ENCODE measurements around the gene OLIG2. TPM values are rescaled to one million over a fixed set of nuclear protein-coding genes. Genes with fewer than 3 reads are reported as not detected.

The OLIG2 gene
- total and polyA plus RNA-seq, 2 of the 13 experiments (the other 11 are each of a cell fraction or from before 2014, with no cell fraction given) = not detected

GRCh38 chr21:32990666-32991065, 35.1 kb upstream of the OLIG2 start:
- no peak for ATAC-seq
- Histone ChIP-seq H3K4me2 (ENCODE audit: low read depth, low read length) (no peak overlapping the region), H4K20me1 (ENCODE audit: insufficient read depth, low read length) (no peaks in the 10 kb centered on the region), H2AFZ (ENCODE audit: low read length) (no peak overlapping the region), H3K27ac (ENCODE audit: extremely low read length, insufficient read depth, low read length) (no peak overlapping the region), H3K9me3 (ENCODE audit: low read length) (no peaks in the 10 kb centered on the region), H3K36me3 (replicated peaks in 1 of 2; ENCODE audit: control insufficient read depth in 1 of 2, insufficient read depth in 2 of 2, low read length in 2 of 2) (no peaks in the 10 kb centered on the region), H3K4me1 (ENCODE audit: insufficient read depth, low read length) (no peaks in the 10 kb centered on the region), H3K9ac (ENCODE audit: insufficient read depth, low read depth, low read length) (no peak overlapping the region), H3K4me3 (replicated peaks in 1 of 3; ENCODE audit: insufficient read depth in 1 of 3, low read depth in 2 of 3, low read length in 3 of 3) (no peak overlapping the region), H3K79me2 (ENCODE audit: insufficient read depth, low read length) (no peaks in the 10 kb centered on the region), H3K27me3 (ENCODE audit: control insufficient read depth in 1 of 2, insufficient read depth in 2 of 2, low read length in 2 of 2) (0 out of 5 replicates have a peak, but pooled peaks cover 0 to 19% of the 10 kb centered on the region in 2 experiments)
- WGBS (ENCODE audit: low lambda C conversion rate) = 0% methylated on average over 1 of the region's 6 CpGs
- FAIRE-seq = no peak
- DNase-seq (ENCODE audit: low spot score) = no peak
- ChIA-PET CTCF (ENCODE audit: low intra/inter-chr PET ratio, low total read pairs) (no interaction called here), POLR2A (no interaction called here)
- intact Hi-C loops (cut with micrococcal nuclease; ENCODE audit: unreplicated experiment) = no loop called here
- BruUV-seq (replicated peaks) = no TSS peak
- TF ChIP-seq, protein P1, sequence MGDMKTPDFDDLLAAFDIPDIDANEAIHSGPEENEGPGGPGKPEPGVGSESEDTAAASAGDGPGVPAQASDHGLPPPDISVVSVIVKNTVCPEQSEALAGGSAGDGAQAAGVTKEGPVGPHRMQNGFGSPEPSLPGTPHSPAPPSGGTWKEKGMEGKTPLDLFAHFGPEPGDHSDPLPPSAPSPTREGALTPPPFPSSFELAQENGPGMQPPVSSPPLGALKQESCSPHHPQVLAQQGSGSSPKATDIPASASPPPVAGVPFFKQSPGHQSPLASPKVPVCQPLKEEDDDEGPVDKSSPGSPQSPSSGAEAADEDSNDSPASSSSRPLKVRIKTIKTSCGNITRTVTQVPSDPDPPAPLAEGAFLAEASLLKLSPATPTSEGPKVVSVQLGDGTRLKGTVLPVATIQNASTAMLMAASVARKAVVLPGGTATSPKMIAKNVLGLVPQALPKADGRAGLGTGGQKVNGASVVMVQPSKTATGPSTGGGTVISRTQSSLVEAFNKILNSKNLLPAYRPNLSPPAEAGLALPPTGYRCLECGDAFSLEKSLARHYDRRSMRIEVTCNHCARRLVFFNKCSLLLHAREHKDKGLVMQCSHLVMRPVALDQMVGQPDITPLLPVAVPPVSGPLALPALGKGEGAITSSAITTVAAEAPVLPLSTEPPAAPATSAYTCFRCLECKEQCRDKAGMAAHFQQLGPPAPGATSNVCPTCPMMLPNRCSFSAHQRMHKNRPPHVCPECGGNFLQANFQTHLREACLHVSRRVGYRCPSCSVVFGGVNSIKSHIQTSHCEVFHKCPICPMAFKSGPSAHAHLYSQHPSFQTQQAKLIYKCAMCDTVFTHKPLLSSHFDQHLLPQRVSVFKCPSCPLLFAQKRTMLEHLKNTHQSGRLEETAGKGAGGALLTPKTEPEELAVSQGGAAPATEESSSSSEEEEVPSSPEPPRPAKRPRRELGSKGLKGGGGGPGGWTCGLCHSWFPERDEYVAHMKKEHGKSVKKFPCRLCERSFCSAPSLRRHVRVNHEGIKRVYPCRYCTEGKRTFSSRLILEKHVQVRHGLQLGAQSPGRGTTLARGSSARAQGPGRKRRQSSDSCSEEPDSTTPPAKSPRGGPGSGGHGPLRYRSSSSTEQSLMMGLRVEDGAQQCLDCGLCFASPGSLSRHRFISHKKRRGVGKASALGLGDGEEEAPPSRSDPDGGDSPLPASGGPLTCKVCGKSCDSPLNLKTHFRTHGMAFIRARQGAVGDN (CRISPR knock-in tag; IDR thresholded peaks at IDR 0.05) = no peak
- no peak for TF ChIP-seq ZNF205 (CRISPR knock-in tag; IDR thresholded peaks at IDR 0.05)
- TF ChIP-seq, protein P2, sequence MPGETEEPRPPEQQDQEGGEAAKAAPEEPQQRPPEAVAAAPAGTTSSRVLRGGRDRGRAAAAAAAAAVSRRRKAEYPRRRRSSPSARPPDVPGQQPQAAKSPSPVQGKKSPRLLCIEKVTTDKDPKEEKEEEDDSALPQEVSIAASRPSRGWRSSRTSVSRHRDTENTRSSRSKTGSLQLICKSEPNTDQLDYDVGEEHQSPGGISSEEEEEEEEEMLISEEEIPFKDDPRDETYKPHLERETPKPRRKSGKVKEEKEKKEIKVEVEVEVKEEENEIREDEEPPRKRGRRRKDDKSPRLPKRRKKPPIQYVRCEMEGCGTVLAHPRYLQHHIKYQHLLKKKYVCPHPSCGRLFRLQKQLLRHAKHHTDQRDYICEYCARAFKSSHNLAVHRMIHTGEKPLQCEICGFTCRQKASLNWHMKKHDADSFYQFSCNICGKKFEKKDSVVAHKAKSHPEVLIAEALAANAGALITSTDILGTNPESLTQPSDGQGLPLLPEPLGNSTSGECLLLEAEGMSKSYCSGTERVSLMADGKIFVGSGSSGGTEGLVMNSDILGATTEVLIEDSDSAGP (CRISPR knock-in tag; IDR thresholded peaks at IDR 0.05; ENCODE audit: borderline replicate concordance) = no peak
- TF ChIP-seq ATM (IDR thresholded peaks at IDR 0.05; ENCODE audit: borderline replicate concordance) = no peak
- TF ChIP-seq SKI (IDR thresholded peaks at IDR 0.05; ENCODE audit: partially characterized antibody) = no peak
- TF ChIP-seq, protein P3, sequence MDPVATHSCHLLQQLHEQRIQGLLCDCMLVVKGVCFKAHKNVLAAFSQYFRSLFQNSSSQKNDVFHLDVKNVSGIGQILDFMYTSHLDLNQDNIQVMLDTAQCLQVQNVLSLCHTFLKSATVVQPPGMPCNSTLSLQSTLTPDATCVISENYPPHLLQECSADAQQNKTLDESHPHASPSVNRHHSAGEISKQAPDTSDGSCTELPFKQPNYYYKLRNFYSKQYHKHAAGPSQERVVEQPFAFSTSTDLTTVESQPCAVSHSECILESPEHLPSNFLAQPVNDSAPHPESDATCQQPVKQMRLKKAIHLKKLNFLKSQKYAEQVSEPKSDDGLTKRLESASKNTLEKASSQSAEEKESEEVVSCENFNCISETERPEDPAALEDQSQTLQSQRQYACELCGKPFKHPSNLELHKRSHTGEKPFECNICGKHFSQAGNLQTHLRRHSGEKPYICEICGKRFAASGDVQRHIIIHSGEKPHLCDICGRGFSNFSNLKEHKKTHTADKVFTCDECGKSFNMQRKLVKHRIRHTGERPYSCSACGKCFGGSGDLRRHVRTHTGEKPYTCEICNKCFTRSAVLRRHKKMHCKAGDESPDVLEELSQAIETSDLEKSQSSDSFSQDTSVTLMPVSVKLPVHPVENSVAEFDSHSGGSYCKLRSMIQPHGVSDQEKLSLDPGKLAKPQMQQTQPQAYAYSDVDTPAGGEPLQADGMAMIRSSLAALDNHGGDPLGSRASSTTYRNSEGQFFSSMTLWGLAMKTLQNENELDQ (CRISPR knock-in tag; IDR thresholded peaks at IDR 0.05; ENCODE audit: borderline replicate concordance) = no peak
- TF ChIP-seq MAFG (CRISPR knock-in tag; IDR thresholded peaks at IDR 0.05) = no peak
- TF ChIP-seq ZNF709 (CRISPR knock-in tag; IDR thresholded peaks at IDR 0.05) = no peak
- no peak for TF ChIP-seq ZNF30 (CRISPR knock-in tag; IDR thresholded peaks at IDR 0.05)
- TF ChIP-seq, protein P4, sequence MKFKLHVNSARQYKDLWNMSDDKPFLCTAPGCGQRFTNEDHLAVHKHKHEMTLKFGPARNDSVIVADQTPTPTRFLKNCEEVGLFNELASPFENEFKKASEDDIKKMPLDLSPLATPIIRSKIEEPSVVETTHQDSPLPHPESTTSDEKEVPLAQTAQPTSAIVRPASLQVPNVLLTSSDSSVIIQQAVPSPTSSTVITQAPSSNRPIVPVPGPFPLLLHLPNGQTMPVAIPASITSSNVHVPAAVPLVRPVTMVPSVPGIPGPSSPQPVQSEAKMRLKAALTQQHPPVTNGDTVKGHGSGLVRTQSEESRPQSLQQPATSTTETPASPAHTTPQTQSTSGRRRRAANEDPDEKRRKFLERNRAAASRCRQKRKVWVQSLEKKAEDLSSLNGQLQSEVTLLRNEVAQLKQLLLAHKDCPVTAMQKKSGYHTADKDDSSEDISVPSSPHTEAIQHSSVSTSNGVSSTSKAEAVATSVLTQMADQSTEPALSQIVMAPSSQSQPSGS (CRISPR knock-in tag; IDR thresholded peaks at IDR 0.05) = no peak
- no peak for TF ChIP-seq ZFP62 (CRISPR knock-in tag; IDR thresholded peaks at IDR 0.05)
- no peak for TF ChIP-seq ZBTB25 (CRISPR knock-in tag; IDR thresholded peaks at IDR 0.05)
- in situ Hi-C loops (cut with HindIII; ENCODE audit: extremely low pct_ligation_motif_present, low pct_unique_long_range_greater_than_20kb) = loop anchor here (10.0 kb wide), 1 partner anchor 204 kb away; no protein-coding TSS in a partner anchor

Measured in HepG2 (cell line).